GM19452 (cell line): Measurements from ENCODE around the gene FMNL3.
"Not testable (repeated sequence)": the region's sequence is repeated elsewhere in the genome, so short reads cannot be mapped to it uniquely, and the experiment has no call there.

Source experiments
- ATAC-seq: cut with Tn5 transposase; IDR thresholded peaks from one replicate; pipeline ENCODE4 v1.9.1; 2021; ENCODE audit not compliant: unreplicated experiment

The FMNL3 gene

GRCh38 chr12:49717800-49718199, 10.6 kb upstream of the FMNL3 start:
- ATAC-seq = not testable (repeated sequence)

GRCh38 chr12:49716553-49716952, 9.3 kb upstream of the FMNL3 start:
- ATAC-seq = peak; percentile 64

DNA sequence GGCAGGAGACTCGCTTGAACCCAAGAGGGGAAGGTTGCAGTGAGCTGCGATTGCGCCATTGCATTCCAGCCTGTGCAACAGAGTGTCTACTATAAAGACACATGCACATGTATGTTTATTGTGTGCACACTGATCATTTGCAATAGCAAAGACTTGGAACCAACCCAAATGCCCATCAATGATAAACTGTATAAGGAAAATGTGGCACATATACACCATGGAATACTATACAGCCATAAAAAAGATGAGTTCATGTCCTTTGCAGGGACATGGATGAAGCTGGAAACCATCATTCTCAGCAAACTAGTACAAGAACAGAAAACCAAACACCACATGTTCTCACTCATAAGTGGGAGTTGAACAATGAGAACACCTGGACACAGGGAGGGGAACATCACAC, 6.7 kb upstream of the FMNL3 start:
- not testable (repeated sequence) for ATAC-seq

DNA sequence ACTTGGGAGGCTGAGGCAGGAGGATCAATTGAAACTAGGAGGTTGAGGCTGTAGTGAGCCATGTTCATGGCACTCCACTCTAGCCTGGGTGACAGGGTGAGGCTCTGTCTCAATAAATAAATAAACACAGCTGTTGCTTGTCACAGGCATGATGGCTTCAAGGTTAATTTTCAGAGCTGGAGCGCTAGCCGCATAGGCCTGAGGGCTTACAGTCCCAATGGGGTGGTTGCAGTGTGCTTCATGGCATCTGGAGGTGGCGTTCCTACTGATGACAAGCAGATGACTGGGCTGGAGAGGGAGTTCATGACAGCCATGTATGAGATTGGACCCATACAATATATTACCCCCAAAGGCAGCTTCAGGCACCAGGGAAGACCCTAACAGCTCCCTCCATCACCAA, 1.6 kb upstream of the FMNL3 start:
- no peak for ATAC-seq

GRCh38 chr12:49707812-49708147, 575 bp upstream of the FMNL3 start:
- no peak for ATAC-seq

DNA sequence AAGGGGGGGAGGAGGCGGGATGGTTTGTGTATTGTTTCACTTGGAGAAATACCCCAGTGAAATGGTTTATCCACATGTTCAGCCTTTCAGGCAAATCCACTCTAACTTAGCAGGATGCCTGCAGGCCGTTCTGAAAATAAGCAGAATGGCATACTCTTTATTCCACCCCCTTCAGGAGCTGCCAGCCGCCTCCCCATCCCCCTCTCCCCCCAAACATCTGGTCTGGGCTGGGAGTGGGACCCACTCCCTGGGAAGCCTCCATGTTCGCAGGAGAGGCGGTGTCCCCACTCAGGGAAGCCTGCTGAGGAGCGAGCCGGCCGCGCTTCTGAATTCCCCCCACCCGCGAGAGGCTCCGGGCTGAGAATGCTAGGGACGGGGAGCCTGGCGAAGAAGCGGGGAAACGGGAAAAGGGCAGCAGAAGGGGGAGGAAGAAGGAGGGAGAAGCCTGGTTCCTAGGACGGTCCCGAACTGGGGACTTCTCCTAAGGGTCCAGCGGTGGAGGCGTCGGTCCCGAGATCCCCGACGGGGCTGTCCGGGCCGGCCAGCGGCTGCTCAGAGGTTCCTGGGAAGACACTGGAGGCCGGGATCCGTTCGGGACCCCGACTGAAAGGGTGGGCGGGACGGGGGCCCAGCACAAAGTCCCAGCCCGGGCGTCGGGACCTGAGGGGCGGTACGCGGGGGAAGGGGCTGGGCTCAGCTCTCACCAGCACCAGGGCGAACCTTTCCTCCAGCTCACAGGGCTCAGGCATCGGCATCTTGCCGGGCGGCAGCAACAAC, 666 bp downstream of the FMNL3 start:
- no peak for ATAC-seq

- ATAC-seq = no peak
Measured at GRCh38 chr12:49705479-49706134, 1.6 kb downstream of the FMNL3 start.

GRCh38 chr12:49703647-49704137, 3.5 kb downstream of the FMNL3 start:
- ATAC-seq = no peak

DNA sequence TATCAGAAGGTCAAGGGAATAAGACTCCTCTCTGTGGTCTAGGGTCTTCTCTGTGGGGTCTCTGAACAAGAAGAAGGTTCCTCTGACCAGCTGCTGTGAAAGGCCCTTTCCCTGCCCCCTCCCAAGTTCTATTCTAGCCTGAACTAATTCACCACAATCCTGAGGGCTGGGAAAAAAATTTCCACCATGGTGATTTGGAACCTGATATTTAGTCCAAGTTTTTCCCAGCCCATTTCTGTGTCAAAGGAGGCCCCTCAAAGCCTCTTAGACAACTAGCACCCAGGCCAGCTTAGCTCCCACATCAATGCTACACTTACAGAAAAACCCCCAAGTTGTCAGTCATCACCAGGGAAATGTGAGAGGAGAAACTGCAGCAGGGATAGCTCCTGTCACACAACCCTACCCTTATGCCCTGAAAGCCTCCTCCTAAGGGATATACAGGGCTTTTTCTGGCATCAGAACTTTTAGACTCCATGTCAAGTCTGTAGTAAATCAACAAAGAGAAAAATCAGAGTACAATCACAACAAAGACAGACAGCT, 4.5 kb downstream of the FMNL3 start:
- no peak for ATAC-seq

GRCh38 chr12:49702009-49702408, 5.2 kb downstream of the FMNL3 start:
- ATAC-seq = no peak

GRCh38 chr12:49698619-49699545, 8.3 kb downstream of the FMNL3 start:
- ATAC-seq = peak; percentile 82

DNA sequence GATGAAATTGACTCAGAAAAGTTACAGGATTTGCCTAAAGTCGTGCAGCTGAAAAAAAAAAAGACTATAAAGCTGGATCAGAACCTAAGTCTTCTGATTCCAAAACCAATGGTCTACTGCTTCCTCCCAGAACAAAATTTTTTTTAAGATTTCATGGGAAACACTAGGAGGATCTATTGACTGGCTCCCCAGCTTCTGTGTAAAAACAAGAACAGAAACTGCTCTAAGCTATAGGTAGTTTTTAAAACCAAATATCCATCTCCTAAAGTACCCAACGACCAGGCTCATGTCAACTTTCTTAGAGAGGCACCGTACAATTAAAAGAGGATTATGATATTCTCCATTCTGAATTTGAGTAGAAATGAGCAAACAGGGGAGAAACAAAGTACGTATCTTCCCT, 9.4 kb downstream of the FMNL3 start:
- ATAC-seq = no peak

- ATAC-seq = no peak
Measured at GRCh38 chr12:49696723-49697122, 10.5 kb downstream of the FMNL3 start.

DNA sequence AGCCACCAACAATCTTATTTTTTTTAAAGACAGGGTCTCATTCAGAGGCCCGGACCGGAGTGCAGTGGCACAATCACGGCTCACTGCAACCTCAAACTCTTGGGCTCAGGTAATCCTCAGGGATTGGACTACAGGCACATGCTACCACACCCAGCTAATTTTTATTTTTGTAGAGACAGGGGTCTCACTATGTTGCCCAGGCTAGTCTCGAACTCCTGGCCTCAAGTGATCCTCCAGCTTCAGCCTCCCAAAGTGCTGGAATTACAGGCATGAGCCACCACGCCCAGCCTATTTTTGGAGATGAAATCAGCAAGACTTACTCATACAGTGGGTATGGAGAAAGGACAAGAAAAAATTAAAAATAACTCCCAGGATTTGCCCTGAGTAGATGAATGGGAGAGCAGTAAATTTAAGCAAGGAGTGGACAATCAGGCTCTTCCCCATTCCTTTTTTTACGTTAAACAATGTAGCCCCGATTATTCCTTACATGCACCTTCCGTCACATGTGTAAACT, 13.2 kb downstream of the FMNL3 start:
- no peak for ATAC-seq

- no peak for ATAC-seq
Measured at GRCh38 chr12:49692851-49693250, 14.4 kb downstream of the FMNL3 start.

GRCh38 chr12:49689785-49690184, 17.4 kb downstream of the FMNL3 start:
- no peak for ATAC-seq

GRCh38 chr12:49689237-49689636, 18.0 kb downstream of the FMNL3 start:
- ATAC-seq = no peak

GRCh38 chr12:49687941-49688340, 19.3 kb downstream of the FMNL3 start:
- no peak for ATAC-seq

DNA sequence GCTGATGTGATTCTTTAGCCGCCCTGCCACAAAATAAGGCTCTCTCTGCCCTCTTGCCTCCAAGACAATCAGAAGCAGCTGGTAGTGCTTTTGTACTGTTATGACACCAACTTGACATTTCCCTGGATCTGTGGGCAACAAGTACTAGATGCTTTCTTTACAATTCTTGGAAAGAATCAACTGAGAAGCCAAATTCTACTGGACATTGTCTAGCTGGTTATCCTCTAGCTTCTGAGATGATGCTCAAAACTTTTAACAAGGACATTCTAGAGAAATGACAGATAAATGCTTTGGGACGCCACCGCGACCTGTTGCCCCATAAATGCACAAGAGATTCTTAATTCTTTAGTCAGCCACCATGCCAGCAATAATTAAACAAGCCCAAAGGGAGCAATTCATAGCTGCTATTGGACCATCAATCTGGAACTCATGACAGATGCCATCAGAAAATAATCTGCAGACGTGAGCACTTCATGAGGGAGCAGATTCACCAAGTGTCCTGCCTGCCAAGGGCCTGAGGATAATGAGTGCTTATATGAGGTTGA, 22.8 kb downstream of the FMNL3 start:
- no peak for ATAC-seq

DNA sequence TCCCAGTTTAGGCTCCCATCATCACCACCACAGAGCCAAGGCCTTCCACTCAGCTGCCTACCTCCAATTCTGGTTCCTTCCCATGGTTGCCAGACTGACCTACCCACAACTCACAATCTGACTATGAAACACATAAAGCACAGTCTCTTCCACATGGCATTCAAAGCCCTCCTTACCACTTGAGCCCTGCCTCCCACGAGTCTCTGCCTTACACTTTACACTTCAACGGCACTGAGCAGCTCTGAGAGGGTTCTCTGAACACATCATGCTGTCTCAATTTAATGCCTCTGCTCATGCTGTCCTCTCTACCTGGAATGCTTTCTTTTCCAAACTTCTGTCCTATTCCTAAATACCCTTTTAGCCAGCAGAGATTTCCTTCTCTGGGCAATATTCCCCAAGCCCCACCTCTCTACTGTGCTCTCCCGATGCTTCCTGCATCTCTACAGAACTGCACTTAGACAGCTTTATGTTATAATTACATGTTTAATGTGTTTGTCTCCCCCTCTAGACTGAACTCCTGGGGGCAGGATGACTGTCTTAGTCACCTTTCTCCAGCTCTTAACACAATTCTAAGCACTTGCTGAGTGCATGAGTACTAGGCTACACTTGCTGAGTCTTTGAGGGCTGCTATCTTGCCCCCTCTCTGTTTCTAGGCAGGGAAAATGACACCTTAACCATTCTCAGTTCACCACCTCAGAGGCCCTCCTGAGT, 23.5 kb downstream of the FMNL3 start:
- ATAC-seq = no peak
